ENCODE results near the gene TMEM186.

DNA sequence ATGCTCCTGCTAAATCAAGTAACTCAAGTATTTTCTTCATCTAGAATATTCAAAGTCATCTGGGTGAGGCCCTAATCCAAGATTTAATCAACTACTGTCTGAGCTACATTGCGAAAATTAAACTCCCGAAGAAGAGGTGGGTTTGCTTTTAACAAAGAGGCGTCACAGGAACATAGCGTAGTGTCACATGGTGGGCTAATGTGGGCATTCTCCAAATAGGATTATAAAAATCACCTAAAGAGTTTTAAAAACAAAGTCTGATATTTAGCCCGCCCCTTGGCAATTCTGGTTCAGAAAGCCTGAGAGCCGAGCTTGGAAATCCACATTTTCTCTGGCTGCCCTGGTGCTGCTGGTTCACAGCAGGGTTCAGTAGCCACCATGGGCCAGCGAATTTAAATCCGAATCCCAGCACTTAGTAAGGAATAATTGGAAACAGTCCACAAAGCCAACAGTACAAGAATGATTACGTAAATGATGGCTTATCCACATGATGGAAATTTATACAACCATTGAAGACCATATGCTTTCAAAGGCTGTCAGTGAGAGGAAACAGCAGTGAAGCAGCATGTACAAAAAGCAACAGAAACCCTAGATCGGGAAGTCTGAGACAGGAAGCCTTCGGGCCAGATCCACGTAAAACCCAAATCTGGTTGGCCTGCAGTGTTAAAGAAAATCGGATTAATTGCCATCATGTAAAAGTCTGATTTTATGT lies 9.0 kb upstream of the TMEM186 start:
- no peak for TF ChIP-seq CTCF (IDR thresholded peaks at IDR 0.05)
- TF ChIP-seq POLR2A (IDR thresholded peaks at IDR 0.05) = no peak
